Testis (tissue), 3 donors: ENCODE data around the gene BLCAP. TPM values are rescaled to one million over a fixed set of nuclear protein-coding genes. Genes with fewer than 3 reads are reported as not detected.

Experiments used
- DNase-seq: peaks from one replicate; pipeline ENCODE4 v3.0.0-alpha.2; 2019
- H3K27ac ChIP-seq, 2 donors: fragments of 200-600 bp; sonication (generic); one replicate each; pipeline ENCODE4 v1.5.1; 2019
- H3K27me3 ChIP-seq: fragments of 200-600 bp; sonication (generic); one replicate; pipeline ENCODE4 v1.5.1; 2019
- H3K36me3 ChIP-seq: fragments of 200-600 bp; sonication (generic); one replicate; pipeline ENCODE4 v1.5.1; 2017; ENCODE audit warnings: low read depth; ENCODE audit errors: missing control alignments
- H3K4me1 ChIP-seq: fragments of 200-600 bp; sonication (generic); one replicate; pipeline ENCODE4 v1.5.1; 2019
- H3K4me3 ChIP-seq, 2 donors: fragments of 200-600 bp; sonication (generic); one replicate each; pipeline ENCODE4 v1.5.1; 2017 to 2019
- H3K9me3 ChIP-seq: fragments of 200-600 bp; sonication (generic); one replicate; pipeline ENCODE4 v1.5.1; 2017
- POLR2A ChIP-seq: fragments of 450-650 bp; IDR thresholded peaks from one replicate; pipeline ENCODE4 v1.6.1; 2017; ENCODE audit warnings: antibody characterized with exemption, mild to moderate bottlenecking, moderate library complexity
- WGBS, 2 donors: methylation state at CpG; one replicate each; pipeline ENCODE4 v1.1.5; 2018; 5-methylcytosine and 5-hydroxymethylcytosine counted together
- intact Hi-C: fragments of 100-400 bp; cut with DNase I; formaldehyde crosslinking; loops from one replicate; pipeline ENCODE4 v1.15.1; 2023; ENCODE audit warnings: low total_unique reads
- polyA plus RNA-seq: library from polyadenylated mRNA; stranded (reverse); fragments of 350-450 nt; fragmentation: Illumina TruSeq; extraction: RNeasy Lipid Tissue Mini Kit (QIAGEN cat#74804); gene quantifications from one replicate; pipeline ENCODE4 v1.2.3, GENCODE V29; 2014; ENCODE audit warnings: low read depth, low replicate concordance; ENCODE audit not compliant: insufficient read depth
- total RNA-seq, 2 donors: library from RNA; depleted of rRNA; stranded (reverse); fragments of >200 nt; gene quantifications; one replicate each; pipeline ENCODE4 v1.2.3, GENCODE V29; 2016
- TF ChIP-seq, protein P1 (sequence below), 3 experiments: fragments of 450-650 bp in 2 of 3; fragments of 200-600 bp in 1 of 3; sonication (generic) in 1 of 3; IDR thresholded peaks; one replicate each; pipeline ENCODE4 v1.5.1; 2016 to 2019; ENCODE audit warnings: antibody characterized with exemption in 3 of 3, mild to moderate bottlenecking in 2 of 3, moderate library complexity in 1 of 3

BLCAP gene
- total and polyA plus RNA-seq, 3 donors from 2014 or later, result 76.9 to 83.6 (median 80.0) TPM

DNA sequence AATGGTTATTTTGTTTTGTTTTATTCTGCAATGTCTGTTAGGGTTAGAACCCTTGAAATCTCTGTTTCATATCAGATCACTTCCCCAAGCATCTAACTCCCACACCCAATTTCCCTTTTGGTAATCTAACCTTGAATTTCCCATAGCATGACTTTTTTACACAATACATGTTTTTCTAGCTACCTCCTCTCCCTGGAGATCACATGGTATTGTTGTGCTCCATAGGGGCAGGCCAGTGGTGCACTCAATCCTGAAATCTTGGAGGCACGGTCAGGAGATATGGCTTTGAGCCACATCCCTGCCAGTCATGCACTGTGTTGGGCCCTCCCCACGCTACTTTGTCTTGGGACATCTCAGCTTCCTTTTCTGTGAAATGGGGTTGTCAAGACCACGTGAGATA lies 43.3 kb downstream of the BLCAP start:
- WGBS, 2 donors, result 66 to 93% methylated on average over 2 to 3 of the region's 3 CpGs
- H3K4me3 ChIP-seq, result no peak overlapping the region
- no peaks in the 10 kb centered on the region for H3K27me3 ChIP-seq
- H3K27ac ChIP-seq, result no peak overlapping the region
- H3K36me3 ChIP-seq, result no peaks in the 10 kb centered on the region
- H3K4me1 ChIP-seq, result no peaks in the 10 kb centered on the region
- TF ChIP-seq, protein P1, sequence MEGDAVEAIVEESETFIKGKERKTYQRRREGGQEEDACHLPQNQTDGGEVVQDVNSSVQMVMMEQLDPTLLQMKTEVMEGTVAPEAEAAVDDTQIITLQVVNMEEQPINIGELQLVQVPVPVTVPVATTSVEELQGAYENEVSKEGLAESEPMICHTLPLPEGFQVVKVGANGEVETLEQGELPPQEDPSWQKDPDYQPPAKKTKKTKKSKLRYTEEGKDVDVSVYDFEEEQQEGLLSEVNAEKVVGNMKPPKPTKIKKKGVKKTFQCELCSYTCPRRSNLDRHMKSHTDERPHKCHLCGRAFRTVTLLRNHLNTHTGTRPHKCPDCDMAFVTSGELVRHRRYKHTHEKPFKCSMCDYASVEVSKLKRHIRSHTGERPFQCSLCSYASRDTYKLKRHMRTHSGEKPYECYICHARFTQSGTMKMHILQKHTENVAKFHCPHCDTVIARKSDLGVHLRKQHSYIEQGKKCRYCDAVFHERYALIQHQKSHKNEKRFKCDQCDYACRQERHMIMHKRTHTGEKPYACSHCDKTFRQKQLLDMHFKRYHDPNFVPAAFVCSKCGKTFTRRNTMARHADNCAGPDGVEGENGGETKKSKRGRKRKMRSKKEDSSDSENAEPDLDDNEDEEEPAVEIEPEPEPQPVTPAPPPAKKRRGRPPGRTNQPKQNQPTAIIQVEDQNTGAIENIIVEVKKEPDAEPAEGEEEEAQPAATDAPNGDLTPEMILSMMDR (IDR thresholded peaks at IDR 0.05), result no peak
- TF ChIP-seq POLR2A, result no peak
- DNase-seq, result no peak
- no peaks in the 10 kb centered on the region for H3K9me3 ChIP-seq
- intact Hi-C loops, result no loop called here

DNA sequence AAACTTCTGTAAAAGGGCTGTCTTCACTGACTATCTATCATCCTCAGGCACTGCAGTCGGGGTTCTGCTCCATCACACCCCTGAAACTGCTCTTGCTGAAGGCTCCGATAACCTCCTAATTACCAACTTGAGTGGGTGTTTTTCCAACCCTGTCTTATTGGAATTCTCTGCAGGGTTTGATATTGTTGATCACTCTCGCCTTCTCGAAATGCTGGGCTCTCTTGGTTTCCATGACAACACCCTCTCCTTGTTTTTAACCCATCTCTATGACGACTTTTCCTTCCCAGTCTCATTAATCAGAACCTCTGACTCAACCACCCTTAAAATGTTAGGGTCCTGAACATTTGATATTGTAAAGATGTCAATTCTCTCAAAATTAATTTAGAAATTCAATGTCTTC lies 46.1 kb downstream of the BLCAP start:
- H3K4me1 ChIP-seq, result no peaks in the 10 kb centered on the region
- TF ChIP-seq, protein P1 (IDR thresholded peaks at IDR 0.05), result no peak
- no peak for TF ChIP-seq POLR2A
- H3K9me3 ChIP-seq, result no peaks in the 10 kb centered on the region
- intact Hi-C loops, result no loop called here
- H3K27me3 ChIP-seq, result no peaks in the 10 kb centered on the region
- no peaks in the 10 kb centered on the region for H3K36me3 ChIP-seq
- no peak for DNase-seq
- no peak overlapping the region for H3K4me3 ChIP-seq
- no peak overlapping the region for H3K27ac ChIP-seq
- 94 to 95% methylated on average over 5 of the region's 5 CpGs for WGBS, 2 donors

DNA sequence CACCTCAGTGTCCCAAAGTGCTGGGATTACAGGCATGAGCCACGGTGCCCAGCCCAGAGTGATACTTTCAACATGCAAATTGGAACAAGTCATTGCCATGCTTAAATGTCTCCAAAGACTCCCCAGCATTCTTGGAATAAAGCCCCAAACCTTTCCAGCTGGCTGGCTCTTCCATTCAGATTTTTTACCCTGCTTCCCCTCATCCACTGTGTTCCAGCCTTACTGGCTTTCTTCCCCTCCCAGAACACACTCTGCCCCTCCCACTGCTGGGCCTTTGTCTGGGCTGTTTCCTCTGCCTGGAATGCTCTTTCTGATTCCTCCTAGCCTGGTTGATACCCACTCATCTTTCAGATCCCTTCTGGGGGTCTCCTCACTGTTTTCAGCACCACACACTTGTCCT lies 46.8 kb downstream of the BLCAP start:
- no peak overlapping the region for H3K27ac ChIP-seq
- TF ChIP-seq, protein P1 (IDR thresholded peaks at IDR 0.05), result no peak
- no peak for TF ChIP-seq POLR2A
- WGBS, 2 donors, result 60 to 67% methylated on average over 1 of the region's 1 CpG
- no peak overlapping the region for H3K4me3 ChIP-seq
- no peaks in the 10 kb centered on the region for H3K4me1 ChIP-seq
- intact Hi-C loops, result no loop called here
- no peak for DNase-seq
- H3K9me3 ChIP-seq, result no peaks in the 10 kb centered on the region
- H3K27me3 ChIP-seq, result no peaks in the 10 kb centered on the region
- no peaks in the 10 kb centered on the region for H3K36me3 ChIP-seq

DNA sequence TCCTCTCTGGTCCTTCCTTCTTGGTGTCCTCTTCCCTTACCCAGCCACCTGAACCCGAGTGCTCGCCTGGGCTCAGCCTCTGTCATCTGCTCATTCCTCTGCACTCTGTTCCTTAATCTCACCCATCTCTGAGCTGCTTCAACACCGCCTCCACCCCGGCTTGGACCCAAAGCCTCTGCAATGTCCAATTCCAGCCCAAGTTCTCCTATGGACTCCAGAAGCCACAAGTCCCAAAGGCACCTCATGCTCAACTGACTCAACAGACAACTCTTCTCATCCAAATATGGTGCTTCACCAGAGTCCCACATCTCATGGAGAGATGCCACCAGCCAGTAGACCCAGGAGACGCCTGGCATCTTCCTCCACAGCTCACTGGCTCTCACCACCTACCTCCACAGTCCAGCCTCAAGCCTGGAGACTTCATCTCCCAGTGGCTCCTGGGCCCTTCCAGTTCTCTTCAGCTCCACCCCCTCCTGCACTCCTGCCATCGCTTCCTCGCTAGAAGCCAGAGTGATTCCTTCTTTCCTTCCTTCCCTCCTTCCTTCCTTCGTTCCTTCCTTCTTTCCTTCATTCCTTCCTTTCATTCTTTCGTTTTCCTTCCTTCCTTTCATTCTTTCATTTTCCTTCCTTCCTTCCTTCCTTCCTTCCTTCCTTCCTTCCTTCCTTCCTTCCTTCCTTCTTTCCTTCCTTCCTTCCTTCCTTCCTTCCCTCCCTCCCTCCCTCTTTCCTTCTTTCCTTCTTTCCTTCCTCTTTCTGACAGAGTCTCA lies 47.6 kb downstream of the BLCAP start:
- no peak for DNase-seq

More for the DNA sequence above, 47.6 kb downstream of the BLCAP start:
- H3K27ac ChIP-seq, result no peak overlapping the region
- H3K27me3 ChIP-seq, result no peaks in the 10 kb centered on the region
- intact Hi-C loops, result no loop called here
- no peaks in the 10 kb centered on the region for H3K36me3 ChIP-seq
- WGBS, 2 donors, result 94 to 95% methylated on average over 9 of the region's 9 CpGs
- no peaks in the 10 kb centered on the region for H3K9me3 ChIP-seq
- no peak overlapping the region for H3K4me3 ChIP-seq
- TF ChIP-seq, protein P1 (IDR thresholded peaks at IDR 0.05), result no peak
- TF ChIP-seq POLR2A, result no peak
- H3K4me1 ChIP-seq, result no peaks in the 10 kb centered on the region
